ENCODE results near the gene CELSR2.

DNA sequence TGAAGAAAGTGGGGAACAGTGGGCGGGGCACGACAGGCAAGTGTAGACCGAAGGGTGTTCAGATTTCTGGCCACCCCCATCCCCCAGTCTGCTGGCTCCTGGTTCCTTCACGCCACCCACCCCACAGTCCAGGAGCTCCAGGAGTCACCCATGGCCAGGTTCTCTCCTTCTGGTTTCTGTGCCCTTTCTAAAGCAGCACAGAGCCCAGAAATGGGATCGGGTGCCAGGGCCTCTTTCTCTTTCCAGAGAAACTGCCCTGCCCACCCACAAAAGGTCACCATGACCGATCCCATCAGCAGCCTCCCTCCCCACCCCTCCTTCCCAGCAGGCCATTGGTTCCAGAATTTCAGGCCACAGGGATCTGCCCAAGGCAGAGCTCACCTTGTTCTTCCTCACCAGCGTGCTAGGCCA lies 3.2 kb upstream of the CELSR2 start:
- TF ChIP-seq, protein P1, sequence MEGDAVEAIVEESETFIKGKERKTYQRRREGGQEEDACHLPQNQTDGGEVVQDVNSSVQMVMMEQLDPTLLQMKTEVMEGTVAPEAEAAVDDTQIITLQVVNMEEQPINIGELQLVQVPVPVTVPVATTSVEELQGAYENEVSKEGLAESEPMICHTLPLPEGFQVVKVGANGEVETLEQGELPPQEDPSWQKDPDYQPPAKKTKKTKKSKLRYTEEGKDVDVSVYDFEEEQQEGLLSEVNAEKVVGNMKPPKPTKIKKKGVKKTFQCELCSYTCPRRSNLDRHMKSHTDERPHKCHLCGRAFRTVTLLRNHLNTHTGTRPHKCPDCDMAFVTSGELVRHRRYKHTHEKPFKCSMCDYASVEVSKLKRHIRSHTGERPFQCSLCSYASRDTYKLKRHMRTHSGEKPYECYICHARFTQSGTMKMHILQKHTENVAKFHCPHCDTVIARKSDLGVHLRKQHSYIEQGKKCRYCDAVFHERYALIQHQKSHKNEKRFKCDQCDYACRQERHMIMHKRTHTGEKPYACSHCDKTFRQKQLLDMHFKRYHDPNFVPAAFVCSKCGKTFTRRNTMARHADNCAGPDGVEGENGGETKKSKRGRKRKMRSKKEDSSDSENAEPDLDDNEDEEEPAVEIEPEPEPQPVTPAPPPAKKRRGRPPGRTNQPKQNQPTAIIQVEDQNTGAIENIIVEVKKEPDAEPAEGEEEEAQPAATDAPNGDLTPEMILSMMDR (IDR thresholded peaks at IDR 0.05): no peak
- no peak for TF ChIP-seq EZH2 (IDR thresholded peaks at IDR 0.05; ENCODE audit: borderline replicate concordance, insufficient read depth, low read depth, low read length, poor library complexity, severe bottlenecking)

All from B cell (primary cell).